CD4-positive, alpha-beta T cell (primary cell): ENCODE measurements around the gene AKAP12. TPM values are rescaled to one million over a fixed set of nuclear protein-coding genes. Genes with fewer than 3 reads are reported as not detected.

ENCODE experiments used
- ATAC-seq: fragments of 200-7000 bp; cut with Tn5 transposase; one replicate; pipeline ENCODE4 v1.10.0; 2022; ENCODE audit warnings: mild to moderate bottlenecking; ENCODE audit not compliant: poor library complexity
- CTCF ChIA-PET: fragments of 350-600 bp; sonication (Branson Sonifier 250); formaldehyde crosslinking; loops from one replicate; lab custom pipeline; 2021; ENCODE audit warnings: antibody characterized with exemption, inconsistent platforms; lab: Charles Lee
- POLR2A ChIA-PET: fragments of 350-600 bp; sonication (Branson Sonifier 250); formaldehyde crosslinking; loops from one replicate; lab custom pipeline; 2021; ENCODE audit warnings: antibody characterized with exemption, inconsistent platforms; lab: Charles Lee
- DNase-seq, 14 experiments: peaks; one replicate each; pipeline ENCODE4 v3.0.0-alpha.2; 2013 to 2020; ENCODE audit warnings: mixed read lengths in 2 of 14
- H3K27ac ChIP-seq, 2 donors: one replicate each; pipeline versions ENCODE4 v1.5.1 to v1.7.0; 2013; ENCODE audit warnings: low read length in 2 of 2, low read depth in 1 of 2, mild to moderate bottlenecking in 1 of 2
- H3K27me3 ChIP-seq, 2 experiments: 1 replicate in 1 of 2; 2 replicates in 1 of 2; pipeline versions ENCODE4 v1.6.1 to v1.7.0; 2013; ENCODE audit warnings: low read length in 2 of 2, control low read depth in 1 of 2, mild to moderate bottlenecking in 1 of 2, moderate library complexity in 1 of 2; ENCODE audit not compliant: insufficient read depth in 2 of 2, control insufficient read depth in 1 of 2
- H3K36me3 ChIP-seq: one replicate; pipeline ENCODE4 v1.6.1; 2013; ENCODE audit warnings: low read length, control low read depth; ENCODE audit not compliant: insufficient read depth
- H3K4me1 ChIP-seq: one replicate; pipeline ENCODE4 v1.6.1; 2013; ENCODE audit warnings: low read length, control low read depth; ENCODE audit not compliant: insufficient read depth
- H3K4me3 ChIP-seq: one replicate; pipeline ENCODE4 v1.5.1; 2013; ENCODE audit warnings: mild to moderate bottlenecking, low read length, moderate library complexity
- H3K9me3 ChIP-seq, 2 experiments: 1 replicate in 1 of 2; 2 replicates in 1 of 2; pipeline versions ENCODE4 v1.6.1 to v1.7.0; 2013; ENCODE audit warnings: low read length in 2 of 2, mild to moderate bottlenecking in 2 of 2, control low read depth in 1 of 2, moderate library complexity in 1 of 2; ENCODE audit not compliant: control insufficient read depth in 1 of 2, insufficient read depth in 1 of 2
- H3K27ac Mint-ChIP-seq: one replicate; pipeline ENCODE4 v1.8.0; 2020; ENCODE audit warnings: mixed read lengths
- H3K27me3 Mint-ChIP-seq: one replicate; pipeline ENCODE4 v1.8.0; 2021; ENCODE audit warnings: mixed read lengths
- H3K36me3 Mint-ChIP-seq: one replicate; pipeline ENCODE4 v1.8.0; 2021; ENCODE audit warnings: low read depth, mixed read lengths
- H3K4me1 Mint-ChIP-seq: one replicate; pipeline ENCODE4 v1.8.0; 2021; ENCODE audit warnings: low read depth, mixed read lengths
- H3K4me3 Mint-ChIP-seq: one replicate; pipeline ENCODE4 v1.8.0; 2020; ENCODE audit warnings: mild to moderate bottlenecking, mixed read lengths
- H3K9me3 Mint-ChIP-seq: one replicate; pipeline ENCODE4 v1.8.0; 2020; ENCODE audit warnings: mixed read lengths
- intact Hi-C, 2 experiments: fragments of 100-400 bp; cut with DNase I in 1 of 2; cut with micrococcal nuclease in 1 of 2; formaldehyde crosslinking; loops; one replicate each; pipeline versions ENCODE4 v1.15.1 to v1.9.0; 2023 to 2025; cut with DNase I, micrococcal nuclease
- total RNA-seq, 174 experiments: library from RNA in 2 of 174; stranded (reverse) in 2 of 174; gene quantifications; one replicate each; pipeline ENCODE4 v1.2.3 and lab custom pipeline; 2021 to 2026
- TF ChIP-seq, protein P1 (sequence below): fragments of 200-600 bp; IDR thresholded peaks from one replicate; pipeline ENCODE4 v1.8.0; 2022; ENCODE audit warnings: antibody characterized with exemption, mild to moderate bottlenecking

Gene AKAP12
- total RNA-seq, 2 experiments from 2014 or later, result 0.03 to 0.05 TPM

DNA sequence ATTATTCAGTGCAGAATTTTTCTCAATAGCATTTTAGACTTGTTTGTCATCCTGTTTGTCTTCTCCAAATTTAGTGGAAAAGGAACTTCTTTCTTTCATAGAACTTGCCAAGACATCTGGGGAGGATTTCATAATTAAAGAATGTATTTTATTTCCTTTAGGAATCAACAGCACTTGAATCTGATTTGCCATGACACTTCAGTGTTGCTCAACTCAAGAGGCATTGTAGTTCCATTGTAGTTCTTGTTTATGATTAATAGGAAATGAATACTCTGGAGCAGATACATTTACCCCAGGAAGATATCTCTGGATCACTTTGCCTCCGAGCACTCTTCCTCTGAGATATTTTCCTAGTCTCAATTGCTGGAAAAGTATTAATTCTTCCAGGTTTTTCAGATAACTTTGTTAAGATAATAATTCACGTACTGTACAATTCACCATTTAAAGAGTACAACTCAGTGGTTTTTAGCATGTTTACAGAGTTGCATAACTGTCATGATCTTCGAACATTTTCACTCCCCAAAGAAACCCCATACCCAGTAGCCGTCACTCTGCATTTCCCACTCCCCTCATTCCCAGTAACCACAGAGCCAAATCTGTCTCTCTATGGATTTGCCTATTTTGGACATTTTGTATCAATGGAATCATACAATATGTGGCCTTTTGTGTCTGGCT, 29.7 kb downstream of the AKAP12 start:
- Mint-ChIP-seq H3K27me3 (peaks cover 25% of the 10 kb centered on the region), H3K36me3 (no peaks in the 10 kb centered on the region), H3K27ac (no peak overlapping the region), H3K4me3 (no peak overlapping the region), H3K9me3 (no peaks in the 10 kb centered on the region), H3K4me1 (no peaks in the 10 kb centered on the region)
- TF ChIP-seq, protein P1, sequence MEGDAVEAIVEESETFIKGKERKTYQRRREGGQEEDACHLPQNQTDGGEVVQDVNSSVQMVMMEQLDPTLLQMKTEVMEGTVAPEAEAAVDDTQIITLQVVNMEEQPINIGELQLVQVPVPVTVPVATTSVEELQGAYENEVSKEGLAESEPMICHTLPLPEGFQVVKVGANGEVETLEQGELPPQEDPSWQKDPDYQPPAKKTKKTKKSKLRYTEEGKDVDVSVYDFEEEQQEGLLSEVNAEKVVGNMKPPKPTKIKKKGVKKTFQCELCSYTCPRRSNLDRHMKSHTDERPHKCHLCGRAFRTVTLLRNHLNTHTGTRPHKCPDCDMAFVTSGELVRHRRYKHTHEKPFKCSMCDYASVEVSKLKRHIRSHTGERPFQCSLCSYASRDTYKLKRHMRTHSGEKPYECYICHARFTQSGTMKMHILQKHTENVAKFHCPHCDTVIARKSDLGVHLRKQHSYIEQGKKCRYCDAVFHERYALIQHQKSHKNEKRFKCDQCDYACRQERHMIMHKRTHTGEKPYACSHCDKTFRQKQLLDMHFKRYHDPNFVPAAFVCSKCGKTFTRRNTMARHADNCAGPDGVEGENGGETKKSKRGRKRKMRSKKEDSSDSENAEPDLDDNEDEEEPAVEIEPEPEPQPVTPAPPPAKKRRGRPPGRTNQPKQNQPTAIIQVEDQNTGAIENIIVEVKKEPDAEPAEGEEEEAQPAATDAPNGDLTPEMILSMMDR, result no peak
- H3K27ac ChIP-seq, result no peak overlapping the region
- POLR2A ChIA-PET, result no interaction called here
- H3K4me1 ChIP-seq, result no peaks in the 10 kb centered on the region
- DNase-seq, result no peak
- no peaks in the 10 kb centered on the region for H3K9me3 ChIP-seq
- intact Hi-C loops, result no loop called here
- H3K4me3 ChIP-seq, result no peak overlapping the region
- ATAC-seq, result no peak
- no peaks in the 10 kb centered on the region for H3K27me3 ChIP-seq
- CTCF ChIA-PET, result no interaction called here
- no peaks in the 10 kb centered on the region for H3K36me3 ChIP-seq

GRCh38 chr6:151275121-151275520, 35.4 kb downstream of the AKAP12 start:
- Histone ChIP-seq H3K4me3 (no peak overlapping the region), H3K27me3 (peaks cover 0 to 7% of the 10 kb centered on the region in 2 experiments), H3K4me1 (no peaks in the 10 kb centered on the region), H3K36me3 (no peaks in the 10 kb centered on the region), H3K9me3 (no peaks in the 10 kb centered on the region), H3K27ac (no peak overlapping the region)
- POLR2A ChIA-PET, result no interaction called here
- Mint-ChIP-seq H3K27ac (no peak overlapping the region), H3K4me1 (no peaks in the 10 kb centered on the region), H3K36me3 (no peaks in the 10 kb centered on the region), H3K4me3 (no peak overlapping the region), H3K9me3 (no peaks in the 10 kb centered on the region), H3K27me3 (peaks cover 11% of the 10 kb centered on the region)
- intact Hi-C loops, result no loop called here
- ATAC-seq, result no peak
- TF ChIP-seq, protein P1, result no peak
- no peak for DNase-seq
- CTCF ChIA-PET, result no interaction called here

- no peaks in the 10 kb centered on the region for H3K36me3 ChIP-seq
- Mint-ChIP-seq H3K36me3 (no peaks in the 10 kb centered on the region), H3K27ac (no peak overlapping the region), H3K4me1 (no peaks in the 10 kb centered on the region), H3K4me3 (no peak overlapping the region), H3K9me3 (no peaks in the 10 kb centered on the region), H3K27me3 (peaks cover 11% of the 10 kb centered on the region)
- H3K4me3 ChIP-seq, result no peak overlapping the region
- H3K27ac ChIP-seq, result no peak overlapping the region
- DNase-seq (no peak), ATAC-seq (no peak)
- no peaks in the 10 kb centered on the region for H3K9me3 ChIP-seq
- intact Hi-C loops, result no loop called here
- no peaks in the 10 kb centered on the region for H3K4me1 ChIP-seq
- peaks cover 0 to 7% of the 10 kb centered on the region in 2 experiments for H3K27me3 ChIP-seq
- ChIA-PET CTCF (no interaction called here), POLR2A (no interaction called here)
- TF ChIP-seq, protein P1, result no peak
Observed at GRCh38 chr6:151275566-151275965, 35.8 kb downstream of the AKAP12 start.
